GM21825 (cell line): ENCODE data around the gene SLC19A1.

ENCODE experiments used
- ATAC-seq: cut with Tn5 transposase; IDR thresholded peaks from one replicate; pipeline ENCODE4 v1.9.1; 2021; ENCODE audit warnings: mild to moderate bottlenecking, moderate library complexity; ENCODE audit not compliant: unreplicated experiment

SLC19A1 gene

GRCh38 chr21:45481566-45481965 is 60.7 kb downstream of the SLC19A1 start:
- no peak for ATAC-seq

- ATAC-seq: no peak
Observed at GRCh38 chr21:45480701-45481500, 61.3 kb downstream of the SLC19A1 start.

GRCh38 chr21:45479691-45480675 is 62.3 kb downstream of the SLC19A1 start:
- no peak for ATAC-seq

GRCh38 chr21:45478816-45479669 is 63.2 kb downstream of the SLC19A1 start:
- no peak for ATAC-seq

- no peak for ATAC-seq
Observed at GRCh38 chr21:45478115-45478801, 64.0 kb downstream of the SLC19A1 start.

- no peak for ATAC-seq
Observed at GRCh38 chr21:45477176-45478114, 64.8 kb downstream of the SLC19A1 start.

- no peak for ATAC-seq
Observed at GRCh38 chr21:45476582-45476981, 65.7 kb downstream of the SLC19A1 start.

GRCh38 chr21:45475797-45476570 is 66.3 kb downstream of the SLC19A1 start:
- ATAC-seq: no peak

GRCh38 chr21:45475004-45475685 is 67.1 kb downstream of the SLC19A1 start:
- no peak for ATAC-seq

GRCh38 chr21:45474323-45474950 is 67.8 kb downstream of the SLC19A1 start:
- ATAC-seq: no peak

GRCh38 chr21:45473496-45474322 is 68.5 kb downstream of the SLC19A1 start:
- ATAC-seq: no peak

- ATAC-seq: no peak
Observed at GRCh38 chr21:45472445-45473365, 69.5 kb downstream of the SLC19A1 start.

GRCh38 chr21:45471525-45472221 is 70.6 kb downstream of the SLC19A1 start:
- no peak for ATAC-seq

GRCh38 chr21:45470773-45471524 is 71.3 kb downstream of the SLC19A1 start:
- no peak for ATAC-seq
